WTC11 (cell line): ENCODE measurements around the gene DENND1C. TPM values are rescaled to one million over a fixed set of nuclear protein-coding genes. Genes with fewer than 3 reads are reported as not detected.

Experiments
- ATAC-seq: fragments of 200-7000 bp; cut with Tn5 transposase; 2 replicates; pipeline ENCODE4 v1.10.0; 2021; ENCODE audit warnings: mild to moderate bottlenecking, moderate library complexity
- CTCF ChIA-PET: fragments of 300-600 bp; sonication (Branson Sonifier 250); formaldehyde crosslinking; loops from one replicate; lab custom pipeline; 2021; ENCODE audit warnings: antibody characterized with exemption; lab: Charles Lee
- POLR2A ChIA-PET: fragments of 350-600 bp; sonication (Branson Sonifier 250); formaldehyde crosslinking; loops from one replicate; lab custom pipeline; 2021; ENCODE audit warnings: antibody characterized with exemption; lab: Charles Lee
- DNase-seq: peaks from one replicate; pipeline ENCODE4 v3.0.0; 2021; ENCODE audit warnings: low spot score
- H3K27ac Mint-ChIP-seq: 2 replicates; pipeline ENCODE4 v1.8.0; 2021; ENCODE audit warnings: mixed read lengths
- H3K27me3 Mint-ChIP-seq: 2 replicates; pipeline ENCODE4 v1.8.0; 2021; ENCODE audit warnings: low read depth, mild to moderate bottlenecking, moderate library complexity, mixed read lengths
- H3K36me3 Mint-ChIP-seq: 2 replicates; pipeline ENCODE4 v1.8.0; 2021; ENCODE audit warnings: mixed read lengths
- H3K4me1 Mint-ChIP-seq: 2 replicates; pipeline ENCODE4 v1.8.0; 2022; ENCODE audit warnings: mixed read lengths
- H3K4me3 Mint-ChIP-seq: 2 replicates; pipeline ENCODE4 v1.8.0; 2021; ENCODE audit warnings: mild to moderate bottlenecking, moderate library complexity, mixed read lengths
- H3K9me3 Mint-ChIP-seq: 2 replicates; pipeline ENCODE4 v1.8.0; 2021; ENCODE audit warnings: mixed read lengths
- ARID4B ChIP-seq: sonication (generic); formaldehyde crosslinking; IDR thresholded peaks from 2 replicates; pipeline ENCODE4 v1.8.0; 2023; ENCODE audit warnings: missing genetic modification reagents, mild to moderate bottlenecking, borderline replicate concordance
- E2F5 ChIP-seq: sonication (generic); formaldehyde crosslinking; IDR thresholded peaks from 2 replicates; pipeline ENCODE4 v1.8.1; 2022; ENCODE audit warnings: mild to moderate bottlenecking, moderate library complexity, missing genetic modification reagents
- EMX1 ChIP-seq: fragments of 250-450 bp; sonication (Bioruptor Pico); IDR thresholded peaks from 2 replicates; pipeline ENCODE4 v1.8.0; 2021; ENCODE audit warnings: mild to moderate bottlenecking
- ERG ChIP-seq: fragments of 250-450 bp; sonication (Bioruptor Pico); IDR thresholded peaks from 2 replicates; pipeline ENCODE4 v1.8.0; 2021; ENCODE audit warnings: mild to moderate bottlenecking
- FOXJ3 ChIP-seq: sonication (generic); formaldehyde crosslinking; IDR thresholded peaks from 2 replicates; pipeline ENCODE4 v1.9.0; 2021; ENCODE audit warnings: missing genetic modification reagents, mild to moderate bottlenecking, borderline replicate concordance
- GABPB1 ChIP-seq: sonication (generic); formaldehyde crosslinking; IDR thresholded peaks from 2 replicates; pipeline ENCODE4 v1.8.1; 2023; ENCODE audit warnings: mild to moderate bottlenecking, missing genetic modification reagents
- GTF2I ChIP-seq: fragments of 250-450 bp; sonication (Bioruptor Pico); conservative IDR thresholded peaks from 2 replicates; pipeline ENCODE4 v1.4.0; 2021; ENCODE audit warnings: mild to moderate bottlenecking
- IRF1 ChIP-seq: sonication (generic); formaldehyde crosslinking; IDR thresholded peaks from 2 replicates; pipeline ENCODE4 v1.8.0; 2023; ENCODE audit warnings: missing genetic modification reagents
- MAX ChIP-seq: sonication (generic); formaldehyde crosslinking; IDR thresholded peaks from 2 replicates; pipeline ENCODE4 v1.8.0; 2022; ENCODE audit warnings: mild to moderate bottlenecking, missing genetic modification reagents
- NR1H2 ChIP-seq: sonication (generic); formaldehyde crosslinking; IDR thresholded peaks from 2 replicates; pipeline ENCODE4 v1.9.0; 2021; ENCODE audit warnings: mild to moderate bottlenecking, moderate library complexity, missing genetic modification reagents
- NR3C1 ChIP-seq: sonication (generic); formaldehyde crosslinking; conservative IDR thresholded peaks from 2 replicates; pipeline ENCODE4 v1.8.1; 2023; ENCODE audit warnings: low read depth, mild to moderate bottlenecking, missing genetic modification reagents
- RORB ChIP-seq: fragments of 250-450 bp; sonication (Bioruptor Pico); IDR thresholded peaks from 2 replicates; pipeline ENCODE4 v1.9.0; 2021; ENCODE audit warnings: mild to moderate bottlenecking
- TEAD1 ChIP-seq: sonication (generic); formaldehyde crosslinking; IDR thresholded peaks from 2 replicates; pipeline ENCODE4 v1.8.0; 2022; ENCODE audit warnings: mild to moderate bottlenecking, missing genetic modification reagents
- ZNF219 ChIP-seq: sonication (generic); formaldehyde crosslinking; IDR thresholded peaks from 2 replicates; pipeline ENCODE4 v1.8.0; 2023; ENCODE audit warnings: missing genetic modification reagents, mild to moderate bottlenecking, borderline replicate concordance
- ZNF281 ChIP-seq: sonication (generic); formaldehyde crosslinking; IDR thresholded peaks from 2 replicates; pipeline ENCODE4 v1.8.0; 2023; ENCODE audit warnings: mild to moderate bottlenecking, missing genetic modification reagents
- ZNF317 ChIP-seq: sonication (generic); formaldehyde crosslinking; IDR thresholded peaks from 2 replicates; pipeline ENCODE4 v1.8.1; 2023; ENCODE audit warnings: low read depth, mild to moderate bottlenecking, moderate library complexity, missing genetic modification reagents, borderline replicate concordance
- ZNF396 ChIP-seq: fragments of 250-450 bp; sonication (Bioruptor Pico); IDR thresholded peaks from 2 replicates; pipeline ENCODE4 v1.8.0; 2021; ENCODE audit warnings: mild to moderate bottlenecking, moderate library complexity, borderline replicate concordance
- ZNF671 ChIP-seq: fragments of 250-450 bp; sonication (Bioruptor Pico); IDR thresholded peaks from 2 replicates; pipeline ENCODE4 v1.8.0; 2021; ENCODE audit warnings: mild to moderate bottlenecking
- total RNA-seq: library from RNA; stranded (reverse); gene quantifications from 3 replicates; pipeline ENCODE4 v1.2.3, GENCODE V29; 2021
- TF ChIP-seq, protein P1 (sequence below): fragments of 250-450 bp; sonication (Bioruptor Pico); conservative IDR thresholded peaks from 2 replicates; pipeline ENCODE4 v1.9.0; 2021; ENCODE audit warnings: mild to moderate bottlenecking
- TF ChIP-seq, protein P2 (sequence below): sonication (generic); formaldehyde crosslinking; conservative IDR thresholded peaks from 2 replicates; pipeline ENCODE4 v1.8.1; 2022; ENCODE audit warnings: mild to moderate bottlenecking, missing genetic modification reagents
- TF ChIP-seq, protein P3 (sequence below): sonication (generic); formaldehyde crosslinking; IDR thresholded peaks from 2 replicates; pipeline ENCODE4 v1.8.1; 2022; ENCODE audit warnings: mild to moderate bottlenecking, missing genetic modification reagents, moderate library complexity, borderline replicate concordance

Gene DENND1C
- total RNA-seq, 1 experiment from 2014 or later: 4.3 TPM

DNA sequence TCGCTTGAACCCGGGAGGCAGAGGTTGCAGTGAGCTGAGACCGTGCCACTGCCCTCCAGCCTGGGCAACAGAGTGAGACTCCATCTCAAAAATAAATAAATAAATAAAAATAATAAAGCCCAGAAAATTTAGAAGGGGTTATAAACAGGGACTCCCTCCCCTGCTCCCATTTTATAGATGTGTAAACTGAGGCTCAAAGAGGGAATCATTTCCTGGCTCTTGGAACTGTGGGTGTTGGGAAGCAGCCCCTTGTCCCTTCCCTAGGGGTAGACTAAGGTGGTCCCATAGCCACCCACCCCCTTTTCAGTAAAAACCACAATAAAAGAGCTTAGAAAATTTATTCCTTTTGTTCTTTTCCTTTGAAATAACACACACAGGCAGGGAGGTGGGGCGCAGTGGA is 41.8 kb downstream of the DENND1C start:
- POLR2A ChIA-PET: no interaction called here
- TF ChIP-seq ZNF317 (CRISPR knock-in tag): no peak
- TF ChIP-seq GTF2I (CRISPR knock-in tag): 0 out of 2 replicates have a peak, but pooled peaks have one; percentile 13
- TF ChIP-seq IRF1: no peak
- no peak for TF ChIP-seq ERG (CRISPR knock-in tag)
- TF ChIP-seq, all 79 proteins: peak for 1
- ATAC-seq: no peak

GRCh38 chr19:6433663-6434062 is 47.9 kb downstream of the DENND1C start, which contains the start of gene SLC25A41:
Gene SLC25A41, minus strand, starts transcription at chr19:6433763. Its CDS starts 70 bp downstream, at chr19:6433693.
- TF ChIP-seq TEAD1 (CRISPR knock-in tag) (no peak), NR3C1 (CRISPR knock-in tag) (no peak), RORB (CRISPR knock-in tag) (no peak), ZNF281 (CRISPR knock-in tag) (no peak), ZNF671 (CRISPR knock-in tag) (no peak), ZNF219 (CRISPR knock-in tag) (no peak), FOXJ3 (CRISPR knock-in tag) (no peak), MAX (CRISPR knock-in tag) (no peak), ZNF317 (CRISPR knock-in tag) (no peak), ZNF396 (no peak), EMX1 (CRISPR knock-in tag) (no peak), NR1H2 (CRISPR knock-in tag) (no peak), E2F5 (CRISPR knock-in tag) (no peak), ARID4B (CRISPR knock-in tag) (no peak), GABPB1 (CRISPR knock-in tag) (no peak)
- TF ChIP-seq, protein P1, sequence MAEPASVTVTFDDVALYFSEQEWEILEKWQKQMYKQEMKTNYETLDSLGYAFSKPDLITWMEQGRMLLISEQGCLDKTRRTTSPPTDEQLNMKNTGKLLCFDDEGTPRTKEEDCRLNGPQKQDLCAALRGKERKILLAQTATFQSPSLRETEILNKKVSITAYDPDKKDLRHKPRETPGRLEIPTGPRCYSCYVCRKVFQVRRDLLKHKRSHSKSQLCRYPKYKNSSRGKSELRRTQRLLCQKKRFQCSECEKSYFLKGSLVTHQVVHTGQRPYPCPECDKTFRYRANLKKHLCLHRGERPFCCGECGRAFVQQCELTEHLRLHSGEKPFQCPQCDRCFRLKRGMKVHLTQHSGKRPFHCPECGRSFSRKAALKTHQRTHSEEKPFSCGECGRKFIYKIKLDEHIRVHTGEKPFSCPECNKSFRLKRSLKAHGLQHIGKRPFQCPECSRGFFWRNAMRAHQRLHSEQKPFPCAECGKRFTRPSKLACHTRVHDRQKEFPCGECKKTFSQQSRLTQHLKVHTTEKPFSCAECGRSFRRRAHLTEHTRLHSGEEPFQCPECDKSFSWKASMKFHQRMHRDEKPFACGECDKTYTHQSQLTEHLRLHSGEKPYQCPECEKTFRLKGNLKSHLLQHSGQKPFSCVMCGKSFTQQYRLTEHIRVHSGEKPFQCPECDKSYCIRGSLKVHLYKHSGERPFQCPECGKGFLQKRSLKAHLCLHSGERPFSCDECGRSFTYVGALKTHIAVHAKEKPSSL (CRISPR knock-in tag): no peak
- TF ChIP-seq, protein P2, sequence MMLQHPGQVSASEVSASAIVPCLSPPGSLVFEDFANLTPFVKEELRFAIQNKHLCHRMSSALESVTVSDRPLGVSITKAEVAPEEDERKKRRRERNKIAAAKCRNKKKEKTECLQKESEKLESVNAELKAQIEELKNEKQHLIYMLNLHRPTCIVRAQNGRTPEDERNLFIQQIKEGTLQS (CRISPR knock-in tag): no peak
- TF ChIP-seq, protein P3, sequence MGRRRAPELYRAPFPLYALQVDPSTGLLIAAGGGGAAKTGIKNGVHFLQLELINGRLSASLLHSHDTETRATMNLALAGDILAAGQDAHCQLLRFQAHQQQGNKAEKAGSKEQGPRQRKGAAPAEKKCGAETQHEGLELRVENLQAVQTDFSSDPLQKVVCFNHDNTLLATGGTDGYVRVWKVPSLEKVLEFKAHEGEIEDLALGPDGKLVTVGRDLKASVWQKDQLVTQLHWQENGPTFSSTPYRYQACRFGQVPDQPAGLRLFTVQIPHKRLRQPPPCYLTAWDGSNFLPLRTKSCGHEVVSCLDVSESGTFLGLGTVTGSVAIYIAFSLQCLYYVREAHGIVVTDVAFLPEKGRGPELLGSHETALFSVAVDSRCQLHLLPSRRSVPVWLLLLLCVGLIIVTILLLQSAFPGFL (CRISPR knock-in tag): no peak
- TF ChIP-seq, all 79 proteins: peak for 0
- Mint-ChIP-seq H3K27me3 (peaks cover 36% of the 10 kb centered on the region), H3K36me3 (no peaks in the 10 kb centered on the region), H3K4me1 (no peaks in the 10 kb centered on the region), H3K27ac (no peak within 1 kb of the TSS), H3K9me3 (no peaks in the 10 kb centered on the region), H3K4me3 (no peak within 1 kb of the TSS)
- CTCF ChIA-PET: no interaction called here
- DNase-seq (no peak), ATAC-seq (no peak)
- POLR2A ChIA-PET: no interaction called here

More for the DNA sequence above, 41.8 kb downstream of the DENND1C start:
- Mint-ChIP-seq H3K9me3 (no peaks in the 10 kb centered on the region), H3K4me1 (no peaks in the 10 kb centered on the region), H3K36me3 (no peaks in the 10 kb centered on the region), H3K27ac (no peak overlapping the region), H3K4me3 (no peak overlapping the region), H3K27me3 (peaks cover 4% of the 10 kb centered on the region; the same call in 1 of the 2 replicates)
- CTCF ChIA-PET: no interaction called here
- no peak for DNase-seq
